ENCODE results near the gene TCEANC2.

DNA sequence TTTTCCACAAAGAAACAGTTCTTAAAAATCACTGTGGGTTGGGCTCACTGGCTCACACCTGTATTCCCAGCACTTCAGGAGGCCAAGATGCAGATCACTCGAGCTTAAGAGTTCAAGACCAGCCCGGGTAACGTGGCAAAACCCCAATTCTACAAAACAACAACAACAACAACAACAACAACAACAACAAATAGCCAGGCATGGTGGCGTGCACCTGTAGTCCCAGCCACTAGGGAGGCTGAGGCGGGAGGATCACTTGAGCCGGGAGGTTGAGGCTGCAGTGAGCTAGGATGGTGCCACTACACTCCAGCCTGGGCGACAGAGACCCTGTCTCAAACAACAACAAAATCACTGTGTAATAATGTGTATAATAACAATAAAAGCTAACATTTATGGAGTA lies 58.6 kb downstream of the TCEANC2 start:
- TF ChIP-seq, protein P1, sequence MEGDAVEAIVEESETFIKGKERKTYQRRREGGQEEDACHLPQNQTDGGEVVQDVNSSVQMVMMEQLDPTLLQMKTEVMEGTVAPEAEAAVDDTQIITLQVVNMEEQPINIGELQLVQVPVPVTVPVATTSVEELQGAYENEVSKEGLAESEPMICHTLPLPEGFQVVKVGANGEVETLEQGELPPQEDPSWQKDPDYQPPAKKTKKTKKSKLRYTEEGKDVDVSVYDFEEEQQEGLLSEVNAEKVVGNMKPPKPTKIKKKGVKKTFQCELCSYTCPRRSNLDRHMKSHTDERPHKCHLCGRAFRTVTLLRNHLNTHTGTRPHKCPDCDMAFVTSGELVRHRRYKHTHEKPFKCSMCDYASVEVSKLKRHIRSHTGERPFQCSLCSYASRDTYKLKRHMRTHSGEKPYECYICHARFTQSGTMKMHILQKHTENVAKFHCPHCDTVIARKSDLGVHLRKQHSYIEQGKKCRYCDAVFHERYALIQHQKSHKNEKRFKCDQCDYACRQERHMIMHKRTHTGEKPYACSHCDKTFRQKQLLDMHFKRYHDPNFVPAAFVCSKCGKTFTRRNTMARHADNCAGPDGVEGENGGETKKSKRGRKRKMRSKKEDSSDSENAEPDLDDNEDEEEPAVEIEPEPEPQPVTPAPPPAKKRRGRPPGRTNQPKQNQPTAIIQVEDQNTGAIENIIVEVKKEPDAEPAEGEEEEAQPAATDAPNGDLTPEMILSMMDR (IDR thresholded peaks at IDR 0.05; ENCODE audit: low read depth, low read length) = no peak
- no peak for TF ChIP-seq POLR2A (IDR thresholded peaks at IDR 0.05; ENCODE audit: extremely low read depth, insufficient read length)
- TF ChIP-seq, protein P2, sequence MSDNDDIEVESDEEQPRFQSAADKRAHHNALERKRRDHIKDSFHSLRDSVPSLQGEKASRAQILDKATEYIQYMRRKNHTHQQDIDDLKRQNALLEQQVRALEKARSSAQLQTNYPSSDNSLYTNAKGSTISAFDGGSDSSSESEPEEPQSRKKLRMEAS (IDR thresholded peaks at IDR 0.05; ENCODE audit: low read depth, low read length) = no peak
